Stimulated activated CD4-positive, alpha-beta T cell treated with anti-CD3 and anti-CD28 coated beads, Interleukin-4, amount 100 ng/mL, for 24 hours (primary cell): Measurements from ENCODE around the gene ADCYAP1.
"Not testable (repeated sequence)": the region's sequence is repeated elsewhere in the genome, so short reads cannot be mapped to it uniquely, and the experiment has no call there.

Experiments
- DNase-seq: peaks from one replicate; pipeline ENCODE4 v3.0.0-alpha.2; 2020

ADCYAP1 gene

DNA sequence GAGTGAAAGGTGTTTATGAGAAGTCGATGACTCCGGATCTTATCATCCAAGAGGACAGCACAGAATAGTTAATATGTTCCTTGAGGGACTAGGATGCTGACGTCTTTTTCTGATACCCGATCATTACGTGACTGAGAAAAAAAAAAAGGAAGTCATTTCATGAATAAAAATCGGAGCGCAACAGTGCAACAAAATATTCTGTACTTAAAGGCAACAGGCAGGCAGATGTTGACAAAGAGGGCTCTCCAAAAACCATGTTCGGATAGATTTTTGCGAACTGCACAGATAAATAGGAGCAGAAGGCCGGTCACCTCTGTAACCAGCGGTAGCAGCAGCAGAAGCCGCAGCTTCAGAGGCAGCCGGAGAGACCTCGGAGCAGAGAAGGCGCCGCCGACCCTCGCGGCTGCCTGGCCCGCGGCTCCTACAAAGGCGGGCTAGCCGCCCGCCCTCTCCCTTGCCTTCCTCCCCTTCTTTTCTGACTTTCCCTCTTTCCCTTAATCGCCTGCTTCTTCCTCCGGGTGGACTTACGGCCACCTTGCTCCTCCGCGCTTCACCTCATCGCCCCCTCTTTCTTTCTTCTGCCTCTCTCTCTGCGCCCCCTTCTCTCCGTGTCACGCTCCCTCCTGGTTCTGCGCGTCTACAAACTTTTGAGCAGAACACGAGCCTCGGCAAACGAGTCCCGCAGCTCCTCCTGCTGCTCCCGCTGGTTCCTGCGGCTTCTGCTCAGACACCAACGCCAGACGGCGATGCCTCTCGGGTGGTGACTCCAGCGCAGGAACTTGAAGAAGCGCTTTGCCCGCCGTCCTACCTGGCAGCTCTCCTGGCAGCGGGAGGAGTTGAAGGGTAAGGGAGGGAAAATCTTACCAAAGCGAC lies at the start of gene ADCYAP1:
ADCYAP1 (plus strand) TSS at position 654 of the 873 bp plus-strand sequence. CDS start 516 bp downstream, outside the sequence.
- no peak for DNase-seq

DNA sequence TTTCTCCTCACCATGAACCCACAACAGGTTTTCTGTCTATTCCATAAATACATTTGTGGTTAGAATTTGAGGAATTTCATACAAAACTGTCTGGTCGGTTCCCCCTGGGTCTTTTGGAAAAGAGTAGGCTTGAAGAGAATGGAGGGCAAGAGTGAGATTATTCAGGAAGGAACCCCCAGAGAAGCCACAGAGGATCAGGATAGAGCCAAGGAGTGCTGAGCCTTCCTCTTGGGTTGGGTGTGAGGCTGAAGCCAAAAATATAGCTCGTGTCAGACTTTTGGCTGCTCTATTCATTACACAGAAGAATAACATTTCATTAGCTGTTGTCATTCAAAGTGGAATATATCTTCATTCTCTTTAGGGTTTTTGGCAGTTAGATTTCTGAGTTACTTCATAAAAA lies 46.7 kb upstream of the ADCYAP1 start:
- DNase-seq, result no peak

DNA sequence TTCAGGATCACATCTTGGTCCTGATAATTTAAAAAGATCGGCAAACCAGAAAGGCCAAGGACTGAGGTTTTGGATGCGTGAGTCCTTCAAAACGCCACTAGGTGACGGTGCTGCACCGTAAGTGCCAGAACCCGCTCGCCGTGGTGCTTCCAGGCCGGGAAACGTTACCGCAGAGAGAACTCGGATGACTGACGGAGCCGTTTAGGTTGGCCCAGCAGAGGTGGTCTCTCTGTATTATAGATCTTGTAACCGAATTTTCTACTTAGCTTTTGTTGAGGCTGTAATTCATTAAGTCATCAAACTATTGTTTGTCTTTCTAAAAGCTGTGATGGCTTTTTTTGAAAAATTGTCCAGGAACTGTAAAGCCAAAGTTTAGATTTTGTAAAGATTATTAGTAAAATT lies 39.8 kb upstream of the ADCYAP1 start:
- peak; percentile 53 for DNase-seq

DNA sequence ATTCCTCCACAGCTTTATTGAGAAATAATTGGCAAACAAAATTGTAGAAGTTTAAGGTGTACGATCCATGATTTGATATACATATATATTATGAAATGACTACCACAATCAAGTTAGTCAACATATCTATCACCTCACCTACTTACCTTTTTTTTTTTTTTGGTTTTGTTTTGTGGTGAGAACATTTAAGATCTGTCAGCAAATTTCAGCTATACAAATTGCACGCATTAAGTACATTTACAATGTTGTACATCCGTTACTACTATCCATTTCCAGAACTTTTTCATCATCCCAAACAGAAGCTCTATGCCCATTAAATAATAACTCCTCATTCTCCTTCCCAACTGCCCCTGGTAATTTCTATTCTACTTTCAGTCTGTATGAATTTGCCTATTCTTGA lies 37.4 kb upstream of the ADCYAP1 start:
- no peak for DNase-seq

DNA sequence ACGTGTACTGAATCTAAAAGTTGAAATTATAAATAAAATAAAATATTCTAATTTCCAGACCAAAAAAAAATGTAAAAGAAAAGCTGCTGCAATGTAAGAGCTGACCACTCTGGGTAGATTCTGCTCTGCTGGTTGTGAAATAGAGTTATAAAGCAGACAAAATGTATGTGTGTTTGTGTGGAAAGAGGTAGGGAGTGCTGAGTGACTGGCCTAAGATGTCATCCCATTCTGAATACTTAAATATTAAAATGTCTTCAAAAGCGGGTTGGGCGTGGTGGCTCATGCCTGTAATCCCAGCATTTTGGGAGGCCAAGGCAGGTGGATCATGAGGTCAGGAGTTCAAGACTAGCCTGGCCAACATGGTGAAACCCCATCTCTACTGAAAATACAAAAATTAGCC lies 31.2 kb upstream of the ADCYAP1 start:
- DNase-seq, result not testable (repeated sequence)

DNA sequence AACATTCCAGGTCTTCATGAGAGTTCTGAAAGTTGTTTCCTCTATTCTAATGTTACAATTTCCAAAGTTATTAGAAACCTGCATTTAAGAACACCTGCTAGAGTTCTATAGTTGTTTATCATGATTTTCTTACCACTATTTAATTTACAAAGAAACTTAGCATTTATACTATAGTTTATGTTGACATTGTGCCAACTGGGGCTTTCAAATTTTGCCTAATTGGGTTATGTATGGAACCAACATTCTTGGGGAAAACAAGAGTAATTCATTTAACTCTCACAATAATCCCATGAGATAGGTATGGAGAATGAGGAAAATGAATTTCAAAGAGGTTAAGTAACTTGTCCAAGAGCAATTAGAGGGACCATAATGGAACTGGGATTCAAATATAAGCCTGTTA lies 28.8 kb upstream of the ADCYAP1 start:
- no peak for DNase-seq

DNA sequence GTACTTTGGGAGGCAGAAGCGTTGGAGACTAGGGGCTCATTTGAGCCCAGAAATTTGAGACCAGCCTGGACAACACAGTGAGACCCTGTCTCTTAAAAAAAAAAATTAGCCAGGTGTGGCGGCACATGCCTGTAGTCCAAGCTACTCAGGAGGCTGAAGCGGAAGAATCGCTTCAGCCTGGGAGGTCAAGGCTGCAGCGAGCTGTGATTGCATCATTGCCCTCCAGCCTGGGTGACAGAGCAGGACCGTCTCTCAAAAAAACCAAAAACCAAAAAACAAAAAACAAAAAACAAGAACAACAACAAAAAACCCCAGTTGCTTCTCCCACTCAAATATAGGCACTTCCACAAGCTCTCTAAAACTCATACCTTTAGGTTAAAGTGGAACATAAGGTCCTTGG lies 27.4 kb upstream of the ADCYAP1 start:
- no peak for DNase-seq

DNA sequence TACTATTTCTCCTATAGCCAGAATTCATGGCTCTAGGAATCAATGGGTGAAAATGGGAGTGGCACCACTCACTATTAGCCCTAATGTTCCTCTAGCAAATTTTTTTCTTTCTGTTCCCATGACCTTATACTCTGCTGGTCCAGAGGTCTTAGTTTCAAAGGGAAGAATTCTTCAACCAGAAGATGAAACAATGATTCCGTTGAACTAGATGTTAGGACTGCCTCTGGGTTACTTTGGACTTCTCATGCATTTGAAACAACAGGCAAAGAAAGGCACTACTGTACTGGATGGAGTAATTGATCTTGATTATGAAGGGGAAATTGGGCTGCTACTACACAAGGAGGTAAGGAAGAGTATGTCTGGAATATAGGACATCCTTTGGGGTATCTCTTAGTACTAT lies 18.6 kb upstream of the ADCYAP1 start:
- no peak for DNase-seq

DNA sequence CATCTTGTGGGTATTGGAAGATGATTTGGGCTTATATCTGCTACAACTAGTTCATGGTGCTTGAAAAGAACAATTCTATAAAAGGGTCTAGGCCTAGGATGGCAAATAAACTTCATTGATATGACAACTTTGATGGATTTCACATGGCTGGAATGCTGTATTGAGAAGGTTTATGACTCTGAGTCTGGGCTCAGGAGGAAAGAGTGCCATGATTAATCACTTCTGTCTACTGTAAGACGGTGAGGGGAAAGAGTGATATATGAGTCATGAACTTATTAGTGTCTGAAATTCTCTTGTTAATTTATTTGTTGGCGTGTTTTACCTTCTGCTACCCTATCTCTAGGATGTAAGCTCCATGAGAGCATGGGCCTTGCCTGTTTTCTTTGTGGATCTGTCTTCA lies 17.0 kb upstream of the ADCYAP1 start:
- DNase-seq, result no peak

DNA sequence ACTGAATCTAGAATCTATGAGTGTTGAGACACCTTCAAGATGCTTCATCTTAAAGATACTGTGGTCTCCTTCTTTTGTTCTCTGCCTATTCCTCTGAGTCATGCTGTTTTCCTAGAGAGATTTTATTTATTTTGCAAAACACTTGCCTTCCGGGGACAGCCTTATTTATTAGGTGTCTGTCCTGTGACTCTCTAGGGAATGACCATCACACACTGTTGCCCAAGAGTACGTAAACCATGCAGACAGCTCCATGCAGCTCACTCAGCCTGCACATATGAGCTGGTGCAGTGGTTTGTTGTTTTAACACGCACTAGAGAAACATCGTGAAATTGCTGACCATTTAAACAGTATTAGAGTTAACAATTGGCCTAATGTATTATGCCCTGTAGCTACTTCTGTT lies 12.4 kb upstream of the ADCYAP1 start:
- DNase-seq, result no peak

DNA sequence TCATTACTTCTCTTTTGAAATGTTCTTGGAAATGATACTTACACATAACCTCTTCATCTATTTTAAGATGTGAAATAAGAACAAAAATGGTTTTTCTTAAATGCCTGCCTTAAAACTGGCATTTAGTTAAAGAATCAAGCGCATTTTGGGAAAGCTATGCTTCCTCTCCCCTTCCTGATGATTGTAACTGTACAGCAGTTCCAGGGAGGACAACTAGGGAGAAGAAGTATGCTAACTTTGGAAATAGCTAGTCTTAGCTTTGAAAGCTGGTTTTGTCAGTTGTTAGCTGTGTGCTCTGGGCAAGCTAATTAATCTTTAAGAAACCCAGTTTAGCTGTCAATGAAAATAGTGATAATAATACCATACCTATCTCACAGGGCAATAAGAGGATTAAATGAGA lies 8.4 kb upstream of the ADCYAP1 start:
- no peak for DNase-seq

DNA sequence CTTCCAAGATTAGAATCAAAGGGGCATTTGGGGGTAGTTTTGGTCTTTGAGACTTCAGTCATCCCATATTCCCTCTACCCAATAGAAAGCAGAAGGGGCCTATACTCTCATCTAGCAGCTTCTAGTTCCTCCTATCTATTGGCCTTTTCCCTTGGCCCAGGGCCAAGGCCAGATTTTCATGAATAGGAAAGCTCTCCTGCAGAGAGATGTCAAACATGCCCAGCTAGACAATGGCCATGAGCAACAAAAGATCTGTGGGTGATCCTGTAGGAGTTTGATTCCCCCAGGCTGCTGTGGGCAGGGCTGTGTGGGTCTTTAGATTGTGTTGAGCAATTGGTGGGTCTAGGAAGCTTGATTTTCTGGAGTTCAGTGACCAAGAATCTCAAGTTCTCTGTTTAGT lies 2.9 kb upstream of the ADCYAP1 start:
- no peak for DNase-seq

DNA sequence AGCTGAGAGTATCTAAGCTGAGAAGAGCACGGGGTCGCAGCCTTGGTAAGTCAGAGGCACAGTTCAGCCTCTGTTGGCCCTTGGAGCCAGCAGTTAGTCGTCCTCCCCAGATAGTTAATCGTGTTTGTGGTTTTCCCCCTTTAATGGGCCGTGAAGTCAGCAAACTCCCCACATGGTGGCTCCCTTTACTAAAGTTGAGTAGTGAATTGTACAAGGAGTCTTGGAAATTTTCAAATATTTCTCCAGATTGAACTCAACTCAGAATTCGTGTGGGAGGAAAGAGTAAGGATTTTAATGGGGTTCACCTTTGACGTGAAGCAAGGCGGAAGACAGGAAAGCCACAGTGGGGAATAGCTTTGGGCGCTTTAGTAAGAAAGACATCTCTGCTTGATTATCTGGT lies 2.4 kb upstream of the ADCYAP1 start:
- DNase-seq, result no peak

DNA sequence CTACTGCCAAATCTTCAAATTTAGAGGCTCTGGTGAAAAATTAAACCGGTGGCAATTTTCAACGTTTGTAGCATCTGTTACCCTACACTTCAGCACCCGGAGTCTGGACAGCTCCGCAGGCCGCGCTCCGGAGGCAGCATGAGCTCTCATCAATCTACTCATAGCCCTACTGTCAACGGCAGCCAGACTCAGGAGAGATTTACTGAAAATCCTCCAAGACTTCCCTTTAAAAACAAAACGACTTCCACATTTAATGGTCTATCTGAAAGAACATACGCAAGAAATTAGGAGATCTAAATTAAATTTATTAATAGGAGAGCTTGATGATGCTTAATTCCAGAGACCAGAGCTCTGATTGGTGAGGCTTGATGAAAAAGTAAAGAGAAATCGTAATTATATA lies 970 bp upstream of the ADCYAP1 start:
- DNase-seq, result peak; percentile 35

DNA sequence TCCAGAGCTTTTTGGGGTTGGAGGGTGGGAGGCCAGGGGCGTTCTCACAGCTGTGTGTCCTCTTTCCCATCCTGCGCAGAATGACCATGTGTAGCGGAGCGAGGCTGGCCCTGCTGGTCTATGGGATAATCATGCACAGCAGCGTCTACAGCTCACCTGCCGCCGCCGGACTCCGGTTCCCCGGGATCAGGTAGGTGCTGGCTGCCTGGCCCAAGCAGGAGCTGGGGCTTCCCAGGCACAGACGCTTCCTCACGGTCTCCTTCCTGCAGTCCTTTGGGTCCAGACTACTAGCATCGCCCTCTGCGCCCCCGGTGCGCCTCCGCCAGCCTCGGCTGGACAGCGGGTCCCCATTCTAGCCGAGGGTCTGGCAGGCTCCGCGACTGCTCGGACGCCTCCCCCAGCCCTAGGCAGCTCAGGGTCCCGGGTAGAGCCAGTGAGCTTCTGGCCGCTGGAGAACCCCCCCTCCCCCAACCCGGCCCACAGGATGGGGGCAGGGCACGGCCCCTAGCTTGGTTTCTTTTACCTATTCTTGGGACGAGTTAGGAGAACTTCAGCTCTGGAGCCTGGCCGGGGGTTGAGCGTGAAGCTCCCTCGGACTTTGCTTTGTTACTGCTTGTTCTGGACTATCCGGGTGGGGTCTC lies 756 bp downstream of the ADCYAP1 start:
- DNase-seq, result no peak

DNA sequence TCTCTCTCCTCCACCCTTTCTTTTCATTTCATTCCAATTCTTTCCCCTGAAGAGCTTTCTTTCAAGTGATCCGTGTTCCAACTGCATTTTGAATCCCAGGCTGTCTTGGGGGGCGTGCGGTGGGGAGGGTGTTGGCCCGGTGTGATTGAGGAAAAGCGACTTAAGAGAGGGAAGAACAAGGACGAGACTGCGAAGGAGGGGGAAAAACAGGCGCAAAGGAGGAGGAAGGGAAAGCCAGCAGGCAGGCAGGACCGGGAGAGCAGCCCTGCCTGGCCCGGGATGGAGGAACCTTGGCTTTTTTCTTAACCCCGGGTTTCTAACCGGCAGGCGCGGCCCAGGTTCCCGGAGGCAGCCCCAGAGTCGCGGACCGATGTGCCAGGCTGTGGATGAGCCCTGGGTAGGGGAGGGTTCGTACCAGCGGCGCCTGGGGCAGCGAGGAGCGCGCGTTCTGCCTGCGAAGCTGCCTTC lies 1.3 kb downstream of the ADCYAP1 start:
- DNase-seq, result no peak

DNA sequence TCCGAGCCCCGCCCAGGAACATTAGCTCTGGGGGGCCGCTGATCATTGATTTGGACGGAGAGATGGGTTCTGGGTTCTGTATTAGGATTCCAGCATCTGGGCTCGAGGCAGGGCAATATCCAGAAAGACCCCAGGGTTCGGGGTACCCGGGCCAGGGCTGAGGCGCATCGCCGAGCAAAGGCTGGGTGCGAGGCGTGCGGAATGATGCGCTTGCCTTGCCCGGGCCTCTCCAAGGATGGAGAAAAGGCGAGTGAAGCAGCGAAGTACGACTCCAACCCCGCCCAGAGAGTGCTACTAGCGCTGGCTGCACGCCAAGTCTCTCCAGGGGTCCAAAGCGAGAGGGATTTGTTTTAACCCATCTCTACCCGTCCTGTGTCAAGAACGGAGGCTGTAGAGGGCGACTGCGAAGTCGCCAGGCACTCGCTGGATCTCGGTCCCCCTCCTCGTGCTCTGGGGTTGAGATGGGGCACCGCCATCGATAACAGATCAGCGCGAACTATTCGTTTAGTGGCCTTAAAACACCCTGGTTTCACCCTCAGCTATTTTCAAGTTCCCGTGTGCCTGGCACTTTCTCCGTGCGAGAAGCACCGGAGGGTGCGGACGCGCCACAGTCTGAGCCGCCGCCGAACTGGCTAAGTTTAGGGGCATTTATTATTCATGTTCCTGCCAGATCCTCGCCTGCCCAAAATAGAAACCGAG lies 1.9 kb downstream of the ADCYAP1 start:
- DNase-seq, result no peak

DNA sequence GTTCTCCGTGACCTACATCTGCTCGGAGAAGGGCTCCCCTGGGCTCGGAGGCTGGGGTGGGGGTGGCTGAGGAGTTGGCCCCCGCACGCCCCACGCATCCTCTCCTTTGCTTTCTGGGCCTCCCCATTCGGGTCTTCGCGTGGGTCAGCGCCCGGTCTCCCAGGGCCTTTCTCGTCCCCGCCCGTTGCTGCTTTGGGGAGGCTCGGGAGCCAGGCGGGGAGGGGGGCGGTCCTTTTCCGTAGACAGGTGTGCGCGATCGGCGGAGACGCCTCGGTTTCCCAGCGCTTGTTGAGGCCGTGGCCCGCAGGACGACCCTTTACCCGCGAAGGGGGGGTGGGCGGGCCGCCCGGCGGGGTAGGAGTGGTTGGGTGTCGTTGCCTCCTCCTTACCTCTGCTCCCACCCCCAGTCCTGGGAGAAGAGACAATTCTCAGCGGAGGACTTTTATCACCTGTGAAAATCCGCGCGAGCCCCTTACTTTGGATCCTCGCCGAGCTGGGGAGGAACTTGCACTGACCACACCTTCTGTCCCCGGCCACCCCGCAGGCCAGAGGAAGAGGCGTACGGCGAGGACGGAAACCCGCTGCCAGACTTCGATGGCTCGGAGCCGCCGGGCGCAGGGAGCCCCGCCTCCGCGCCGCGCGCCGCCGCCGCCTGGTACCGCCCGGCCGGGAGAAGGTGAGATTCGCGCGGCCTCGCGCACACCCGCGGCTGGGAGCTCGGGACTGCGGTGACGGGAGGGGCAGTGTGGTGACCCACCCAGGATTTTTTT lies 2.6 kb downstream of the ADCYAP1 start:
- no peak for DNase-seq

DNA sequence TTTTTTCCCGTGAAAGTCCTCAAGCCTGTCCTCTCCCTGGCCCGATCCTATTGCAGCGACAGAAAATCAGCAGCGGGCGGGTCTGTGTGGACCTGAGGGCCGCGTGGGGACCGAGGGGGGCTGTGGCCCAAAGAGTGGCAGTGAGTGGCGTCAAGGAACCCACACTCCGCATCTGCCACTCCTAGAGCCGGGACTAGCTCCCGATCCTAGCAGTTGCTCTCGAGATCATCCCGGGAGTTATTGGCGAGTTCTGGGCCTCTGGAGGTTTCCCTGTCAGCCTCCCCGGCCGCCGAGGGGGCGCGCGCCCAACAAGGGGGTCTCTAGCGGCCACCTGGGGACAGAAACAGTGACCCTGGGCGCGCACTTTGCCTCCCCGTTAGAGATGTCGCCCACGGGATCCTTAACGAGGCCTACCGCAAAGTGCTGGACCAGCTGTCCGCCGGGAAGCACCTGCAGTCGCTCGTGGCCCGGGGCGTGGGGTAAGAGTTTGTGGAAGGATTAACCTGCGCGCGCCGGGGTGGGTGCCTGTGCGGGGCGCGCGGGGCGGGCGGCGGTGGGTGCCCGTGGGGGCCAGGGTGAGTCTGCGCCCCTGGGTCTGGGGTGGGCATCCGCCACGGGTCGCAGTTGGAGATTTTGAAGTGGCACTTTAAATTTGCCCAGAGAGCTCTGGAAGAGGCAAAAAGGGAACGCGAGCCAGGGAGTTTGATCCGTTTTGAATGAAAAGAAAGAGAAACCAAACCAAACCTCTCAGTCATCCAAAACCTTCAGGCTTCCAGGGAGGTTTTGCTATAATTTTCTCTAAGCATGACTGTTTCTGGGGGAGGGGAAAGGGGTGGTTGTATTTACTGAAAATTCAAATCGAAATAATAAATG lies 3.5 kb downstream of the ADCYAP1 start:
- no peak for DNase-seq

DNA sequence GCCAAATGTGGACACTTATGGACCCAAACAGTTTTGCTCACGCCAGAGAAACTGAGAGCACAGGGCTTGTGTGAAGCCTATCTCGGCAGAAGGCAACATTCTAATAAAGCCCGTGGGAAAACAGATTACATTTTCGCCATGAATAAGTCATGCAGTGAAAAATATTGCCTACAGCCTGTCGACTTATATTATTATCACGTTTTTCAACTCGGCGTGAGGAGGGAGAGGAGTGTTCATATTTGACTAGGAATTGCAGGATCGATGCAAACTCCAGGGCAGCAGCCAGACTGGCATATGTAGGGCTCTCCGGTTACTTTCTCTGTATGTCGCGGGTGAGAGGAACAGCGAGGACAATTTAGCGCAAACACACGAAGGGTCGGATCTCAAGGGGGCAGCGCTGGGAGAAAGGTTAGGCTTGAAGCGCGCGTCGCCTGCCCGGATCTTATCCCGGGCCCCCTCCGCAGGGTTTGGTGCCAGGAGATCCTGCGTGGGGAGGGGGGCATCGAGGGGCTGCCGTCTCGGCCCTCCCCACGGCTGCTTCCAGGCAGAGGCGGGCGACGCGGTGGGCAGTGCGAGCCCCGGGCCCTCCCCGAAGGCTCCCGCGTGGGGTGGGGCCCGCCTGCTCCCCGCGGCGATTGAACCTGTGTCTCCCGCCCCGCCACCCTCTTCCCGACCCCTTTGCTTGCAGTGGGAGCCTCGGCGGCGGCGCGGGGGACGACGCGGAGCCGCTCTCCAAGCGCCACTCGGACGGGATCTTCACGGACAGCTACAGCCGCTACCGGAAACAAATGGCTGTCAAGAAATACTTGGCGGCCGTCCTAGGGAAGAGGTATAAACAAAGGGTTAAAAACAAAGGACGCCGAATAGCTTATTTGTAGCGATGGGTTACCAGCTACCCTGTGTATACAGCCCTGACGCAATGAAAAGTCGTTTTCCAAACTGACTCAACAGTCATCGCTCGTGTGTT lies 4.4 kb downstream of the ADCYAP1 start:
- DNase-seq, result no peak

DNA sequence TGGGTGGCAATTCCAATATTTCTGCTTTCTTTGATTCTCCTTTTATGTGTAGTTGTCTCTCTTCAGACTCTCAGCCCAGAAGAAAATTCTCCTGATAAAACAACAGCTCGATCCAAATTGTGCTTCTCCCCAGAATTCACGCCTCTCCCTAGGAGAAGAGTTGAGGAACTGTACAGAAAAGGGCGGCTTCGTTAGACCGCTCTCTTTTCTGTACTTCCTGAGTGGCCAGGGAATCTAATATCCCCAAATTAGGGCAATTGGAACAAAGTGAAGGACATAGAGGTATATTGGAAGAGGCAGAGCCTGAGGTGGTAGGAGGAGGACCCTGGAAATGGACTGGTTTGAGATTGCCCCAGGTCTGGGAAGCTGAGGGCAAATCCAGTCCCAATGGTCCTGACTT lies 5.6 kb downstream of the ADCYAP1 start:
- no peak for DNase-seq
